Cardiac muscle cell (in vitro differentiated cells and primary cell): ENCODE results near the gene ANKRD31. TPM values are rescaled to one million over a fixed set of nuclear protein-coding genes. Genes with fewer than 3 reads are reported as not detected.

ENCODE experiments used
- DNase-seq, 2 donors: peaks; one replicate each; pipeline versions ENCODE4 v3.0.0 to v3.0.0-alpha.2; 2010 to 2017; ENCODE audit warnings: low read depth in 1 of 2, low spot score in 1 of 2
- H3K27ac ChIP-seq: fragments of 200-600 bp; sonication (generic); 2 replicates; pipeline ENCODE4 v1.5.1; 2016
- H3K27me3 ChIP-seq: fragments of 200-600 bp; sonication (generic); 2 replicates; pipeline ENCODE4 v1.6.0; 2016; ENCODE audit warnings: control low read depth
- H3K36me3 ChIP-seq: fragments of 200-600 bp; sonication (generic); 2 replicates; pipeline ENCODE4 v1.5.1; 2016; ENCODE audit warnings: control low read depth
- H3K4me1 ChIP-seq: fragments of 200-600 bp; sonication (generic); 2 replicates; pipeline ENCODE4 v1.8.1; 2017; ENCODE audit warnings: low read depth, mild to moderate bottlenecking, mixed run types
- H3K4me3 ChIP-seq: fragments of 200-600 bp; sonication (generic); 2 replicates; pipeline ENCODE4 v1.5.1; 2016; ENCODE audit warnings: mild to moderate bottlenecking
- H3K9me3 ChIP-seq: fragments of 200-600 bp; sonication (generic); 2 replicates; pipeline ENCODE4 v1.5.1; 2017; ENCODE audit warnings: low read depth, mild to moderate bottlenecking, control low read depth
- CTCF ChIP-seq: IDR thresholded peaks from 2 replicates; pipeline ENCODE4 v1.5.1; 2012; ENCODE audit warnings: low read depth, mild to moderate bottlenecking, low read length
- polyA plus RNA-seq: library from polyadenylated mRNA; unstranded; fragments of >200 nt; fragmentation: Nextera tagmentation; extraction: Ambion mirVana; gene quantifications from 2 replicates; pipeline ENCODE4 v1.2.1, GENCODE V29; 2016
- total RNA-seq: library from RNA; depleted of rRNA; stranded (reverse); fragments of >200 nt; gene quantifications from 2 replicates; pipeline ENCODE4 v1.2.3, GENCODE V29; 2016

Gene ANKRD31
- total and polyA plus RNA-seq, 2 experiments from 2014 or later = 0.15 to 0.21 TPM

- no peak for DNase-seq
- Histone ChIP-seq H3K27ac (no peak overlapping the region), H3K4me3 (no peak overlapping the region), H3K27me3 (no peaks in the 10 kb centered on the region), H3K9me3 (no peaks in the 10 kb centered on the region), H3K4me1 (no peaks in the 10 kb centered on the region), H3K36me3 (no peaks in the 10 kb centered on the region)
- no peak for TF ChIP-seq CTCF
Measured at GRCh38 chr5:75156585-75156984, 80.1 kb downstream of the ANKRD31 start.

- TF ChIP-seq CTCF = no peak
Measured at GRCh38 chr5:75152860-75153259, 83.8 kb downstream of the ANKRD31 start.

GRCh38 chr5:75148051-75148450 lies 88.6 kb downstream of the ANKRD31 start:
- Histone ChIP-seq H3K4me3 (no peak overlapping the region), H3K27me3 (no peaks in the 10 kb centered on the region), H3K4me1 (no peaks in the 10 kb centered on the region), H3K36me3 (no peaks in the 10 kb centered on the region), H3K9me3 (no peaks in the 10 kb centered on the region), H3K27ac (no peak overlapping the region)
- no peak for TF ChIP-seq CTCF
- no peak for DNase-seq

More at GRCh38 chr5:75152860-75153259, 83.8 kb downstream of the ANKRD31 start:
- DNase-seq = peak in 1 of 2 donors; percentile 0
- Histone ChIP-seq H3K4me1 (no peaks in the 10 kb centered on the region), H3K36me3 (no peaks in the 10 kb centered on the region), H3K27ac (no peak overlapping the region), H3K4me3 (no peak overlapping the region), H3K27me3 (no peaks in the 10 kb centered on the region), H3K9me3 (no peaks in the 10 kb centered on the region)

- no peaks in the 10 kb centered on the region for H3K4me1 ChIP-seq
- H3K9me3 ChIP-seq = no peaks in the 10 kb centered on the region
- H3K4me3 ChIP-seq = no peak overlapping the region
- H3K27me3 ChIP-seq = no peaks in the 10 kb centered on the region
- DNase-seq = no peak
- TF ChIP-seq CTCF = no peak
- H3K36me3 ChIP-seq = no peaks in the 10 kb centered on the region
- no peak overlapping the region for H3K27ac ChIP-seq
Measured at GRCh38 chr5:75142566-75143136, 94.0 kb downstream of the ANKRD31 start.

GRCh38 chr5:75140277-75140676 lies 96.4 kb downstream of the ANKRD31 start:
- Histone ChIP-seq H3K9me3 (no peaks in the 10 kb centered on the region), H3K4me1 (no peaks in the 10 kb centered on the region), H3K4me3 (no peak overlapping the region), H3K27ac (no peak overlapping the region), H3K27me3 (no peaks in the 10 kb centered on the region), H3K36me3 (no peaks in the 10 kb centered on the region)
- DNase-seq = no peak
- TF ChIP-seq CTCF = no peak

- DNase-seq = no peak
- Histone ChIP-seq H3K27me3 (no peaks in the 10 kb centered on the region), H3K4me1 (no peaks in the 10 kb centered on the region), H3K9me3 (no peaks in the 10 kb centered on the region), H3K36me3 (no peaks in the 10 kb centered on the region), H3K4me3 (no peak overlapping the region), H3K27ac (no peak overlapping the region)
- TF ChIP-seq CTCF = no peak
Measured at GRCh38 chr5:75138689-75139088, 98.0 kb downstream of the ANKRD31 start.
